Measurements from ENCODE around the gene PRSS8.
"Not testable (repeated sequence)": the region's sequence is repeated elsewhere in the genome, so short reads cannot be mapped to it uniquely, and the experiment has no call there.

Gene PRSS8

DNA sequence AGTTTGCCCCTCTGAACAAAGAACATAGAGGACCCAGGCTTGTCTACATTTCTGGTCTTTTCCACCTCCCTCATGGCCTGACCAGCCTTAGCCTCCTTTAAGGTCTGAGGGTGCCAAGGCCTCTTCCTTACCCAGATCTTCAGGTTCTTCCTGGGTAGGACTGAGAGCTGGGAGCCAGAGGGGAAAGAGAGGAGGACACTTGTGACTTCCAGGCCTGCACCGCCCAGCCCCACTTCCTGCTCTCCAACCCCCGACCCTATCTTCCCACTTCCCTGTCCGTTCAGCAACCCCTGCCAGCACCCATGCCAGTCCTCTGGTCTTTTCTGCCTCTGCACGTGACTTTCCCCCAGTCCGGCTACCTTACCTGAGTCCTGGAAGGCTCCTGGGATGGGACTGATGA, 13.8 kb upstream of the PRSS8 start:
- H2AFZ ChIP-seq: no peak overlapping the region
- no peak overlapping the region for H3K9ac ChIP-seq
- H3K27ac ChIP-seq: no peak overlapping the region
- H3K4me2 ChIP-seq (ENCODE audit: low read length): no peak overlapping the region
- H3K4me1 ChIP-seq: no peaks in the 10 kb centered on the region
- H3K79me2 ChIP-seq: no peaks in the 10 kb centered on the region
- H3K27me3 ChIP-seq (ENCODE audit: control insufficient read depth, insufficient read depth, low read length): no peaks in the 10 kb centered on the region
- H3K9me3 ChIP-seq (ENCODE audit: control insufficient read depth, low read length): no peaks in the 10 kb centered on the region
- H3K36me3 ChIP-seq (ENCODE audit: control insufficient read depth, insufficient read depth, low read length): no peaks in the 10 kb centered on the region
- no peak for TF ChIP-seq CTCF (IDR thresholded peaks at IDR 0.05)
- H3K4me3 ChIP-seq (ENCODE audit: low read depth, low read length): no peak overlapping the region

DNA sequence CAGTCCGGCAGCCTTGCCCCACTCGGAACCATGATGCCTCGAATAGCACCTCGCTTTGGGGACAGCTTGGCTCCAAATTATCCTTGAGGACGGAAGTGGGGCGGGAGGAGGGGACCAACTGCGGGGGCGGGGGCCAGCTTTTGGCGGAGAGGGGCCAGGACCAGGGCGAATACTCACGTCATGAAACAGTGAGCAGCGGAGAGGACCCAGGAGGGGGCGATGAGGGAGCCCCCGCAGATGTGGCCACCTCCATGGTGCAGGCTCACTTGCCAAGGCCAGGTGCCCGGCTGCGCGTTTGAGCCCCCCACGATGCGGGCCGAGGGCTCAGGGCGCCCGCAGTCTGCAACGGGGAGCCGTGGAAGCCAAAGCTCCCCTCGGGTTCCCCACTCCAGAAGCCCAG, 13.4 kb upstream of the PRSS8 start:
- no peaks in the 10 kb centered on the region for H3K9me3 ChIP-seq (ENCODE audit: control insufficient read depth, low read length)
- no peak overlapping the region for H2AFZ ChIP-seq
- H3K36me3 ChIP-seq (ENCODE audit: control insufficient read depth, insufficient read depth, low read length): no peaks in the 10 kb centered on the region
- H3K4me2 ChIP-seq (ENCODE audit: low read length): no peak overlapping the region
- no peak for TF ChIP-seq CTCF (IDR thresholded peaks at IDR 0.05)
- no peaks in the 10 kb centered on the region for H3K27me3 ChIP-seq (ENCODE audit: control insufficient read depth, insufficient read depth, low read length)
- no peaks in the 10 kb centered on the region for H3K79me2 ChIP-seq
- H3K9ac ChIP-seq: no peak overlapping the region
- no peak overlapping the region for H3K4me3 ChIP-seq (ENCODE audit: low read depth, low read length)
- no peak overlapping the region for H3K27ac ChIP-seq
- no peaks in the 10 kb centered on the region for H3K4me1 ChIP-seq

- Histone ChIP-seq H2AFZ (peak overlapping the region; percentile 83), H3K36me3 (ENCODE audit: control insufficient read depth, insufficient read depth, low read length) (no peaks in the 10 kb centered on the region), H3K27me3 (ENCODE audit: control insufficient read depth, insufficient read depth, low read length) (no peaks in the 10 kb centered on the region), H3K4me1 (no peaks in the 10 kb centered on the region), H3K4me3 (ENCODE audit: low read depth, low read length) (no peak overlapping the region), H3K9ac (no peak overlapping the region), H3K4me2 (ENCODE audit: low read length) (peak overlapping the region; percentile 42), H3K79me2 (no peaks in the 10 kb centered on the region), H3K9me3 (ENCODE audit: control insufficient read depth, low read length) (no peaks in the 10 kb centered on the region), H3K27ac (no peak overlapping the region)
- TF ChIP-seq CTCF (IDR thresholded peaks at IDR 0.05): no peak
These were observed 12.8 kb upstream of the PRSS8 start for GRCh38 chr16:31148281-31148728.

DNA sequence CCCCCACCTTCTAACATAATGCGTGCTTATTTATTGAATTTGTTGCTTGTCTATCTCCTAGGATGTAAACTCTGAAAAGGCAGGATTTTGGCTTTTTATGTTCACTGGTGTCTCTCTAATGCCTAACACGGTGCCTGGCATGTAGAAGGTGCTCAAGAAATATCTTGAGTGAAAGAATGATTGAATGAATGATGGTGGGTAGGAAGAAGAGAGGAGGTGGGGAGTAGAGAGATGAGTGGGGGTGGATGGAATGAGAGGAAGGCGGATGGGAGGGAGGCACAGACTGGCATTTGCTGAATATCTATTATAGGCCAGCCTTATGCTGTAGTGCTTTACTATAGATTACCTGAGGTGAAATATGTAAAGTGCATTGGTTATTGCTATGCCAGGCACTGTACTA, 12.0 kb upstream of the PRSS8 start:
- TF ChIP-seq CTCF (IDR thresholded peaks at IDR 0.05): no peak
- H3K4me2 ChIP-seq (ENCODE audit: low read length): no peak overlapping the region
- H3K27me3 ChIP-seq (ENCODE audit: control insufficient read depth, insufficient read depth, low read length): no peaks in the 10 kb centered on the region
- no peak overlapping the region for H2AFZ ChIP-seq
- no peak overlapping the region for H3K4me3 ChIP-seq (ENCODE audit: low read depth, low read length)
- H3K4me1 ChIP-seq: peaks cover 5% of the 10 kb centered on the region
- no peaks in the 10 kb centered on the region for H3K79me2 ChIP-seq
- no peak overlapping the region for H3K27ac ChIP-seq
- H3K9ac ChIP-seq: no peak overlapping the region
- no peaks in the 10 kb centered on the region for H3K9me3 ChIP-seq (ENCODE audit: control insufficient read depth, low read length)
- H3K36me3 ChIP-seq (ENCODE audit: control insufficient read depth, insufficient read depth, low read length): no peaks in the 10 kb centered on the region

GRCh38 chr16:31145398-31145990, 10.0 kb upstream of the PRSS8 start:
- Histone ChIP-seq H3K79me2 (no peaks in the 10 kb centered on the region), H3K36me3 (ENCODE audit: control insufficient read depth, insufficient read depth, low read length) (no peaks in the 10 kb centered on the region), H3K9me3 (ENCODE audit: control insufficient read depth, low read length) (no peaks in the 10 kb centered on the region), H2AFZ (no peak overlapping the region), H3K4me1 (peaks cover 11% of the 10 kb centered on the region), H3K4me3 (ENCODE audit: low read depth, low read length) (no peak overlapping the region), H3K4me2 (ENCODE audit: low read length) (no peak overlapping the region), H3K27me3 (ENCODE audit: control insufficient read depth, insufficient read depth, low read length) (no peaks in the 10 kb centered on the region), H3K27ac (no peak overlapping the region), H3K9ac (no peak overlapping the region)
- no peak for TF ChIP-seq CTCF (IDR thresholded peaks at IDR 0.05)

GRCh38 chr16:31144418-31144817, 8.9 kb upstream of the PRSS8 start:
- H3K27ac ChIP-seq; H3K79me2 ChIP-seq; H3K4me3 ChIP-seq (ENCODE audit: low read depth, low read length); H3K9me3 ChIP-seq (ENCODE audit: control insufficient read depth, low read length); H2AFZ ChIP-seq; H3K36me3 ChIP-seq (ENCODE audit: control insufficient read depth, insufficient read depth, low read length); H3K4me2 ChIP-seq (ENCODE audit: low read length); H3K9ac ChIP-seq; H3K27me3 ChIP-seq (ENCODE audit: control insufficient read depth, insufficient read depth, low read length): not testable (repeated sequence)
- peaks cover 11% of the 10 kb centered on the region for H3K4me1 ChIP-seq
